Measurements from ENCODE around the gene SLC39A5. TPM values are rescaled to one million over a fixed set of nuclear protein-coding genes. Genes with fewer than 3 reads are reported as not detected.

The SLC39A5 gene
- total and polyA plus RNA-seq, 7 donors = 0.16 to 0.23 TPM; not detected in 5

DNA sequence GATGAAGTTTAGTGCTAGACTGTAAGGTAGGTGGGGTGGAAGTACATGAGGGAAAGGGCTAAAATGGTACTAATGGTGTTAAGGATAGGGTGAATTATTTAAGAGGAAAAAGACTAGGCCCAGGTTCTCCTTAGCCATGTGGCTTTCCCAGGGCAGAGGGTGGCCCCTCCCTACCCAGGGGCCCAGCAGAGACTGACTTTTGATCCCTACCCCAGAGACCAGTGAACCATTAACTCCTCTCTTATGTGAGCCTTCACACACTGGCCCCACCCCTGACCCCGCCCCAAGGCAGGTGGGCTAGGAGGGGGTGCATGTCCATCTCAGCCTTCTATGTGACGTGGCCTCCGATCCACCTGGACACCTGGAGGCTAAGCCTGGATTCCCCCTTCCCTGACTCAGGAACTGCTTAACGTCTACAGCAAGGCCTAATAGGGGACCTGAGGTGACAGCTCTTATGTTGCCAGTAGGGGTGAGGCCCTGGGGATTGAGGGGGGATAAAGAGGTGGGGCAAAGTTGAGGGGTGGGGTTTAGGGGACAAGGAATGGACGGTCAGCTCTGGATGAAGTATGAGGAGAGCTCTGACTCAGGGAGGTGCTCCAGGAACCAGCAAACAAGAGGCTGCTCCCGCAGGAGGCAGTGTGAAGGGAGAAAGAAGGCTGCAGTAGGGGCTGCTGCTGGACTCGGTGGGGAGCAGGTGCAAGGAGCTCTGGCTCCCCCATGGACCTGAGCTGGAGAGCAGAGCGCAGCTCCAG is 757 bp downstream of the SLC39A5 start:
- WGBS, 3 donors = 74 to 76% (median 75%) methylated on average over 8 of the region's 8 CpGs
- ATAC-seq (no peak), DNase-seq (no peak)
- intact Hi-C loops (cut with DNase I) = no loop called here
- Histone ChIP-seq H3K27ac (no peak overlapping the region), H3K9me3 (no peaks in the 10 kb centered on the region), H3K4me1 (no peaks in the 10 kb centered on the region), H3K4me3 (no peak overlapping the region), H3K27me3 (ENCODE audit: insufficient read depth in 3 of 3, low read length in 2 of 3) (no peaks in the 10 kb centered on the region), H3K36me3 (ENCODE audit: insufficient read depth in 1 of 2, low read depth in 1 of 2) (peaks cover 0 to 29% of the 10 kb centered on the region in 2 donors)
- TF ChIP-seq CTCF (IDR thresholded peaks at IDR 0.05) = no peak

DNA sequence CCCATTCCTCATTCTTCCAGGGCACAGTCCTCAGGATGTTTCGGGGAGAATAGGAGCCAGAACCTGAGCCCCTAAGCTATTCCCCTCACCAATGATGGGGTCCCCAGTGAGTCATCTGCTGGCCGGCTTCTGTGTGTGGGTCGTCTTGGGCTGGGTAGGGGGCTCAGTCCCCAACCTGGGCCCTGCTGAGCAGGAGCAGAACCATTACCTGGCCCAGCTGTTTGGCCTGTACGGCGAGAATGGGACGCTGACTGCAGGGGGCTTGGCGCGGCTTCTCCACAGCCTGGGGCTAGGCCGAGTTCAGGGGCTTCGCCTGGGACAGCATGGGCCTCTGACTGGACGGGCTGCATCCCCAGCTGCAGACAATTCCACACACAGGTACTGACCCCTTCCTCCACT is 1.3 kb downstream of the SLC39A5 start:
- Histone ChIP-seq H3K4me3 (no peak overlapping the region), H3K9me3 (no peaks in the 10 kb centered on the region), H3K36me3 (ENCODE audit: insufficient read depth in 1 of 2, low read depth in 1 of 2) (peaks cover 0 to 23% of the 10 kb centered on the region in 2 donors), H3K27ac (no peak overlapping the region), H3K27me3 (ENCODE audit: insufficient read depth in 3 of 3, low read length in 2 of 3) (no peaks in the 10 kb centered on the region), H3K4me1 (no peaks in the 10 kb centered on the region)
- ATAC-seq (peak in 1 of 4 donors; percentile 21), DNase-seq (no peak)
- intact Hi-C loops (cut with DNase I) = no loop called here
- no peak for TF ChIP-seq CTCF (IDR thresholded peaks at IDR 0.05)
- WGBS, 3 donors = 82 to 94% (median 88%) methylated on average over 11 of the region's 11 CpGs

DNA sequence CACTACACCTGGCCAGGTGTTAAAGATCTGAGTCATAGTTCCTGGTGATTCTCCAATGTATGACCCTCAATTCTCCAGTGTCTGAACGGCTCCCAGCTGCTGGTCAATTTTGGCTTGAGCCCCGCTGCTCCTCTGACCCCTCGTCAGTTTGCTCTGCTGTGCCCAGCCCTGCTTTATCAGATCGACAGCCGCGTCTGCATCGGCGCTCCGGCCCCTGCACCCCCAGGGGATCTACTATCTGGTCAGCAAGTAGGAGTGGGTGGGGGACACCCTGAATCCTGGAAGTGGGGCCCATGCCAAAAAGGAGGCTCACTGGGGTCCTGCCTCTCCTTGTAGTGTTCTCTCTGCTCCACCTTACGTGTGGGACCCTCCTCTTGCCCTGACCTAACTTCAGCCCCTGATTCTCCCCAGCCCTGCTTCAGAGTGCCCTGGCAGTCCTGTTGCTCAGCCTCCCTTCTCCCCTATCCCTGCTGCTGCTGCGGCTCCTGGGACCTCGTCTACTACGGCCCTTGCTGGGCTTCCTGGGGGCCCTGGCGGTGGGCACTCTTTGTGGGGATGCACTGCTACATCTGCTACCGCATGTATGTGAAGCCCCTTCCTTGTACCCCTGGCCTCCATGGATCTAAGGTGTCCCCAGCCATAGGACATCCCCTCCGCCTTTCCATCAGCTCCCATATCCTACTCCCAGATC is 5.0 kb downstream of the SLC39A5 start:
- H3K9me3 ChIP-seq = no peaks in the 10 kb centered on the region
- H3K27ac ChIP-seq = no peak overlapping the region
- DNase-seq (no peak), ATAC-seq (peak in 1 of 4 donors; percentile 16)
- H3K36me3 ChIP-seq (ENCODE audit: insufficient read depth in 1 of 2, low read depth in 1 of 2) = peaks cover 0 to 13% of the 10 kb centered on the region in 2 donors
- TF ChIP-seq CTCF (IDR thresholded peaks at IDR 0.05) = no peak
- no peaks in the 10 kb centered on the region for H3K27me3 ChIP-seq (ENCODE audit: insufficient read depth in 3 of 3, low read length in 2 of 3)
- H3K4me1 ChIP-seq = no peaks in the 10 kb centered on the region
- 73 to 79% (median 74%) methylated on average over 16 of the region's 16 CpGs for WGBS, 3 donors
- intact Hi-C loops (cut with DNase I) = no loop called here
- H3K4me3 ChIP-seq = no peak overlapping the region

DNA sequence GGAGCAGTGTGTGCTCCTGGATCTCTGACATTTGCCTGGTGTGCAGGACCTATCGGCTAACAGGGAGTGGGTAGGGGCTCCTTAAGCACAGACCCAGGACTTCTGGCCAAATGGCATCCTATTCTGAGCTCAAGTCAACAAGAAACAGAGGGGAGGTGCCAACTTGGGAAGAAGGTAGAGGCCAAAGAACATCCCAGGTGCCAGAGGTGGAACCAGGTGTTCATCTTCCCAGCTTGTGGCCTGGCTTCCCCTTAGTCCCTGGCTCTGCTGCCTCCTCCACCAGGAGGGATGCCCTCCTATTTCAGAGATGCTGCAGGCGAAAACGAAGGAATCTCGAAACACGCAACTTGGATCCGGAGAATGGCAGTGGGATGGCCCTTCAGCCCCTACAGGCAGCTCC is 6.2 kb downstream of the SLC39A5 start:
- TF ChIP-seq CTCF (IDR thresholded peaks at IDR 0.05) = no peak
- Histone ChIP-seq H3K27me3 (ENCODE audit: insufficient read depth in 3 of 3, low read length in 2 of 3) (no peaks in the 10 kb centered on the region), H3K4me1 (no peaks in the 10 kb centered on the region), H3K9me3 (no peaks in the 10 kb centered on the region), H3K27ac (no peak overlapping the region), H3K36me3 (ENCODE audit: insufficient read depth in 1 of 2, low read depth in 1 of 2) (peaks cover 1 to 25% of the 10 kb centered on the region in 2 donors), H3K4me3 (no peak overlapping the region)
- 83 to 100% (median 90%) methylated on average over 6 of the region's 6 CpGs for WGBS, 3 donors
- ATAC-seq = no peak
- no peak for DNase-seq
- intact Hi-C loops (cut with DNase I) = no loop called here

All from psoas muscle (tissue), 8 donors.